Fibroblast of the aortic adventitia (primary cell): ENCODE data around the gene SHISA6. TPM values are rescaled to one million over a fixed set of nuclear protein-coding genes. Genes with fewer than 3 reads are reported as not detected.

Experiments used
- DNase-seq: peaks from one replicate; pipeline ENCODE4 v3.0.0-alpha.2; 2010; ENCODE audit warnings: low read depth
- H3K4me3 ChIP-seq: 2 replicates; pipeline ENCODE4 v1.5.1; 2011; ENCODE audit warnings: low read depth, mild to moderate bottlenecking, control low read depth, low read length, moderate library complexity
- CTCF ChIP-seq: IDR thresholded peaks from 2 replicates; pipeline ENCODE4 v1.5.1; 2011; ENCODE audit warnings: mild to moderate bottlenecking, low read length, control low read depth, inconsistent platforms; ENCODE audit not compliant: insufficient read depth
- total RNA-seq: library from RNA; depleted of rRNA; stranded (reverse); fragments of >200 nt; gene quantifications from 2 replicates; pipeline ENCODE4 v1.2.3, GENCODE V29; 2012; ENCODE audit warnings: low replicate concordance

SHISA6 gene
- total RNA-seq, 1 donor, result not detected

- no peak overlapping the region for H3K4me3 ChIP-seq
- DNase-seq, result no peak
- no peak for TF ChIP-seq CTCF
Observed at GRCh38 chr17:11430751-11431150, 189.7 kb downstream of the SHISA6 start.

- no peak for DNase-seq
- TF ChIP-seq CTCF, result no peak
- H3K4me3 ChIP-seq, result no peak overlapping the region
Observed at GRCh38 chr17:11438673-11439072, 197.7 kb downstream of the SHISA6 start.

- no peak for DNase-seq
- TF ChIP-seq CTCF, result no peak
Observed at GRCh38 chr17:11441004-11441403, 200.0 kb downstream of the SHISA6 start.

GRCh38 chr17:11446316-11446715 is 205.3 kb downstream of the SHISA6 start:
- no peak for DNase-seq
- no peak overlapping the region for H3K4me3 ChIP-seq
- no peak for TF ChIP-seq CTCF

More at GRCh38 chr17:11441004-11441403, 200.0 kb downstream of the SHISA6 start:
- no peak overlapping the region for H3K4me3 ChIP-seq

GRCh38 chr17:11454096-11454495 is 213.1 kb downstream of the SHISA6 start:
- H3K4me3 ChIP-seq, result no peak overlapping the region
- no peak for TF ChIP-seq CTCF
- no peak for DNase-seq

- TF ChIP-seq CTCF, result no peak
- no peak overlapping the region for H3K4me3 ChIP-seq
- DNase-seq, result no peak
Observed at GRCh38 chr17:11458279-11458678, 217.3 kb downstream of the SHISA6 start.

- no peak for TF ChIP-seq CTCF
- no peak for DNase-seq
- H3K4me3 ChIP-seq, result no peak overlapping the region
Observed at GRCh38 chr17:11459861-11460331, 218.9 kb downstream of the SHISA6 start.
